Measurements from ENCODE around the gene NUMBL.

The NUMBL gene

GRCh38 chr19:40704491-40705361, 14.3 kb upstream of the NUMBL start:
- H3K9me3 ChIP-seq (ENCODE audit: control insufficient read depth in 5 of 5, low read length in 5 of 5), result no peaks in the 10 kb centered on the region
- H3K9ac ChIP-seq (ENCODE audit: low read length in 5 of 5), result no peak overlapping the region
- H3K36me3 ChIP-seq (ENCODE audit: control insufficient read depth in 5 of 5, insufficient read depth in 5 of 5, low read length in 5 of 5), result peaks cover 8 to 84% (median 60%) of the 10 kb centered on the region in 5 donors
- H3K4me3 ChIP-seq (ENCODE audit: low read depth in 1 of 5, low read length in 5 of 5), result no peak overlapping the region
- H3K4me1 ChIP-seq (ENCODE audit: control insufficient read depth in 5 of 5, insufficient read depth in 5 of 5, low read length in 5 of 5), result peaks cover 0 to 11% (median 6%) of the 10 kb centered on the region in 5 donors
- H3K27ac ChIP-seq (ENCODE audit: low read depth, low read length), result no peak overlapping the region
- no peaks in the 10 kb centered on the region for H3K27me3 ChIP-seq (ENCODE audit: control insufficient read depth in 5 of 5, insufficient read depth in 4 of 5, low read length in 5 of 5)

- no peak overlapping the region for H3K9ac ChIP-seq (ENCODE audit: low read length in 5 of 5)
- H3K4me3 ChIP-seq (ENCODE audit: low read depth in 1 of 5, low read length in 5 of 5), result no peak overlapping the region
- H3K36me3 ChIP-seq (ENCODE audit: control insufficient read depth in 5 of 5, insufficient read depth in 5 of 5, low read length in 5 of 5), result peaks cover 4 to 82% (median 61%) of the 10 kb centered on the region in 5 donors
Observed at GRCh38 chr19:40703029-40703755, 12.7 kb upstream of the NUMBL start.

DNA sequence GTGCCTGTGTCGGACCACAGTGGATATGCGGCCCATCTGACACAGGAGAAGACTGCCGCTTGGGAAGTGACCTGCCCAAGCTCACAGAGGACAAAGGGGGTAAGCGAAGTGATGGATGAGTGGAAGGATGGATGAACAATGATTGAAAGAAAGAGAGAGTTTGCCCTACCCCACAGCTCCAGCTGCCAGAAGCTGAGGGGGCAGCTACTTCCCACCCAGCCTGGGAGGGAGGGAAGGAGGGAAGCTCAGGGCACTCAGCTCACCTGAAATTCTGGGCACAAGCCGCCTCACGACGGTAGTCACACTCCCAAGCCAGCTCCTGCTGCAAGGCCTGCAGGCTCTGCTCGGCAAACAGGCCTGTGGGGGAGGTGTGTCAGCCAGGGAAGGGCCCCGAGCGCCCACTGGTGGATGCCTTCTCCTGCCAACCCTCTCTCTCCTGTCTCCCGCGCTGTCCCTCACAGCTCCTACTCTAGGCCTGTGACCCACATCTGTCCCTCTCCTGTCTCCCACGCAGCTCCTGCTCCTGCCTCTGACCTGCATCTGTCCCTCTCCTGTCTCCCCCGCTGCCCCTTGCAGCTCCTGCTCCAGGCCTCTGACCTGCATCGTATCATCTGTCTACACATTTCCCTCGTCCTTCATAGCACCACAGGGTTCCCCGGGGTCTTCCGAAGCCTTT, 12.0 kb upstream of the NUMBL start:
- no peaks in the 10 kb centered on the region for H3K9me3 ChIP-seq (ENCODE audit: control insufficient read depth in 5 of 5, low read length in 5 of 5)
- peaks cover 0 to 76% (median 58%) of the 10 kb centered on the region in 5 donors for H3K36me3 ChIP-seq (ENCODE audit: control insufficient read depth in 5 of 5, insufficient read depth in 5 of 5, low read length in 5 of 5)
- no peak overlapping the region for H3K4me3 ChIP-seq (ENCODE audit: low read depth in 1 of 5, low read length in 5 of 5)
- H3K27me3 ChIP-seq (ENCODE audit: control insufficient read depth in 5 of 5, insufficient read depth in 4 of 5, low read length in 5 of 5), result no peaks in the 10 kb centered on the region
- H3K27ac ChIP-seq (ENCODE audit: low read depth, low read length), result no peak overlapping the region
- no peak overlapping the region for H3K9ac ChIP-seq (ENCODE audit: low read length in 5 of 5)
- H3K4me1 ChIP-seq (ENCODE audit: control insufficient read depth in 5 of 5, insufficient read depth in 5 of 5, low read length in 5 of 5), result peaks cover 0 to 11% (median 6%) of the 10 kb centered on the region in 5 donors

More at GRCh38 chr19:40703029-40703755, 12.7 kb upstream of the NUMBL start:
- no peaks in the 10 kb centered on the region for H3K9me3 ChIP-seq (ENCODE audit: control insufficient read depth in 5 of 5, low read length in 5 of 5)
- no peaks in the 10 kb centered on the region for H3K27me3 ChIP-seq (ENCODE audit: control insufficient read depth in 5 of 5, insufficient read depth in 4 of 5, low read length in 5 of 5)
- H3K27ac ChIP-seq (ENCODE audit: low read depth, low read length), result no peak overlapping the region
- H3K4me1 ChIP-seq (ENCODE audit: control insufficient read depth in 5 of 5, insufficient read depth in 5 of 5, low read length in 5 of 5), result peaks cover 0 to 11% (median 6%) of the 10 kb centered on the region in 5 donors

DNA sequence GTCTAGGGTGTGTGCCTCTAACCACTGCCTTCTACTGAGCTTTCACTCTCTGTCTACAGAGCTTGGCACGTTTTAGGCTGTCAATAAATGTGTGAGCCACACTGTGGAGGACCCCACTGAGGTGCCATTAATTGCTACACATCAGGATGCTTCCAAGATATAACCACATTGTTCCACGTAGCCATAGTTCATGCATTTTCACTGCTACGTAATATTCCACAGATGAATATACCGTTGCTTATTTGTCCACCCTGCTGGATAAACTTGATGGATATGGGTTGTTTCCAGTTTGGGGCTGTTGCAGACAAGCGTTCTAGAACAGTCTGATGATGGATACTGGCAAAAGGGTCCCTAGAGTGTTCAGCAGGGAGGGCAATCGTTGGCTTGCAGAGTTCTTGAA, 11.3 kb upstream of the NUMBL start:
- no peak overlapping the region for H3K27ac ChIP-seq (ENCODE audit: low read depth, low read length)

GRCh38 chr19:40700083-40700482, 9.6 kb upstream of the NUMBL start:
- no peaks in the 10 kb centered on the region for H3K27me3 ChIP-seq (ENCODE audit: control insufficient read depth in 5 of 5, insufficient read depth in 4 of 5, low read length in 5 of 5)
- H3K4me3 ChIP-seq (ENCODE audit: low read depth in 1 of 5, low read length in 5 of 5), result no peak overlapping the region
- H3K9ac ChIP-seq (ENCODE audit: low read length in 5 of 5), result no peak overlapping the region
- peaks cover 0 to 79% (median 61%) of the 10 kb centered on the region in 5 donors for H3K36me3 ChIP-seq (ENCODE audit: control insufficient read depth in 5 of 5, insufficient read depth in 5 of 5, low read length in 5 of 5)
- no peak overlapping the region for H3K27ac ChIP-seq (ENCODE audit: low read depth, low read length)
- H3K4me1 ChIP-seq (ENCODE audit: control insufficient read depth in 5 of 5, insufficient read depth in 5 of 5, low read length in 5 of 5), result peaks cover 0 to 3% (median under 1%) of the 10 kb centered on the region in 5 donors
- no peaks in the 10 kb centered on the region for H3K9me3 ChIP-seq (ENCODE audit: control insufficient read depth in 5 of 5, low read length in 5 of 5)

More for the DNA sequence above, 11.3 kb upstream of the NUMBL start:
- no peaks in the 10 kb centered on the region for H3K9me3 ChIP-seq (ENCODE audit: control insufficient read depth in 5 of 5, low read length in 5 of 5)
- no peak overlapping the region for H3K9ac ChIP-seq (ENCODE audit: low read length in 5 of 5)
- no peak overlapping the region for H3K4me3 ChIP-seq (ENCODE audit: low read depth in 1 of 5, low read length in 5 of 5)
- H3K36me3 ChIP-seq (ENCODE audit: control insufficient read depth in 5 of 5, insufficient read depth in 5 of 5, low read length in 5 of 5), result peaks cover 0 to 76% (median 58%) of the 10 kb centered on the region in 5 donors
- no peaks in the 10 kb centered on the region for H3K27me3 ChIP-seq (ENCODE audit: control insufficient read depth in 5 of 5, insufficient read depth in 4 of 5, low read length in 5 of 5)
- peaks cover 0 to 11% (median 6%) of the 10 kb centered on the region in 5 donors for H3K4me1 ChIP-seq (ENCODE audit: control insufficient read depth in 5 of 5, insufficient read depth in 5 of 5, low read length in 5 of 5)

GRCh38 chr19:40697007-40697406, 6.6 kb upstream of the NUMBL start:
- Histone ChIP-seq H3K9me3 (ENCODE audit: control insufficient read depth in 5 of 5, low read length in 5 of 5) (no peaks in the 10 kb centered on the region), H3K4me1 (ENCODE audit: control insufficient read depth in 5 of 5, insufficient read depth in 5 of 5, low read length in 5 of 5) (peaks cover 0 to under 1% (median 0%) of the 10 kb centered on the region in 5 donors), H3K9ac (ENCODE audit: low read length in 5 of 5) (no peak overlapping the region), H3K4me3 (ENCODE audit: low read depth in 1 of 5, low read length in 5 of 5) (no peak overlapping the region), H3K27ac (ENCODE audit: low read depth, low read length) (no peak overlapping the region), H3K36me3 (ENCODE audit: control insufficient read depth in 5 of 5, insufficient read depth in 5 of 5, low read length in 5 of 5) (peaks cover 0 to 76% (median 49%) of the 10 kb centered on the region in 5 donors), H3K27me3 (ENCODE audit: control insufficient read depth in 5 of 5, insufficient read depth in 4 of 5, low read length in 5 of 5) (no peaks in the 10 kb centered on the region)

DNA sequence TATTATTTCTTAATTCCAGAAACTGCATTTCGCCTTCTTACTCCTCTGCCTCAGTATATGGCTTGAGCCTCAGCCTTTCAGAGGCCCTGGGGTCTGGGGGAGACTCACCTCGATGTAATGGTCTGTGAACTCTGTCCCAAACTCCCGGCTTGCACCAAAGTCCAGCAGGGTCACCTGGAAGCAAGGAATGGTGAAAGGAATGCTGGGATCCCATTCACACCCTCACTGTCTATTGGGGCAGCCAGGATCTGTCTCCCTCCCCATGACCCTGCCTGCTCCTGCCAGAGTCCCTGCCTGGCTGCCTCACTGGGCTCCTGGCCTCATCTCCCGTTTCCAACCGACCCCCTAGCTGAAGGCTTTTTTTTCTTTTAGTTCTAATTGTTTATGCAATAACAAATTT, 5.4 kb upstream of the NUMBL start:
- no peak overlapping the region for H3K9ac ChIP-seq (ENCODE audit: low read length in 5 of 5)
- H3K9me3 ChIP-seq (ENCODE audit: control insufficient read depth in 5 of 5, low read length in 5 of 5), result no peaks in the 10 kb centered on the region
- H3K27me3 ChIP-seq (ENCODE audit: control insufficient read depth in 5 of 5, insufficient read depth in 4 of 5, low read length in 5 of 5), result no peaks in the 10 kb centered on the region
- H3K27ac ChIP-seq (ENCODE audit: low read depth, low read length), result no peak overlapping the region
- H3K36me3 ChIP-seq (ENCODE audit: control insufficient read depth in 5 of 5, insufficient read depth in 5 of 5, low read length in 5 of 5), result peaks cover 0 to 70% (median 41%) of the 10 kb centered on the region in 5 donors
- no peak overlapping the region for H3K4me3 ChIP-seq (ENCODE audit: low read depth in 1 of 5, low read length in 5 of 5)
- H3K4me1 ChIP-seq (ENCODE audit: control insufficient read depth in 5 of 5, insufficient read depth in 5 of 5, low read length in 5 of 5), result peaks cover 0 to 11% (median 9%) of the 10 kb centered on the region in 5 donors

GRCh38 chr19:40693896-40694295, 3.4 kb upstream of the NUMBL start:
- H3K4me3 ChIP-seq (ENCODE audit: low read depth in 1 of 5, low read length in 5 of 5), result no peak overlapping the region
- no peak overlapping the region for H3K9ac ChIP-seq (ENCODE audit: low read length in 5 of 5)
- H3K9me3 ChIP-seq (ENCODE audit: control insufficient read depth in 5 of 5, low read length in 5 of 5), result no peaks in the 10 kb centered on the region
- peaks cover 0 to 51% (median 25%) of the 10 kb centered on the region in 5 donors for H3K36me3 ChIP-seq (ENCODE audit: control insufficient read depth in 5 of 5, insufficient read depth in 5 of 5, low read length in 5 of 5)
- peaks cover 2 to 27% (median 24%) of the 10 kb centered on the region in 5 donors for H3K4me1 ChIP-seq (ENCODE audit: control insufficient read depth in 5 of 5, insufficient read depth in 5 of 5, low read length in 5 of 5)
- H3K27ac ChIP-seq (ENCODE audit: low read depth, low read length), result no peak overlapping the region
- H3K27me3 ChIP-seq (ENCODE audit: control insufficient read depth in 5 of 5, insufficient read depth in 4 of 5, low read length in 5 of 5), result no peaks in the 10 kb centered on the region

GRCh38 chr19:40693150-40693788, 2.8 kb upstream of the NUMBL start:
- Histone ChIP-seq H3K9me3 (ENCODE audit: control insufficient read depth in 5 of 5, low read length in 5 of 5) (no peaks in the 10 kb centered on the region), H3K9ac (ENCODE audit: low read length in 5 of 5) (no peak overlapping the region), H3K4me1 (ENCODE audit: control insufficient read depth in 5 of 5, insufficient read depth in 5 of 5, low read length in 5 of 5) (peaks cover 2 to 33% (median 30%) of the 10 kb centered on the region in 5 donors), H3K27me3 (ENCODE audit: control insufficient read depth in 5 of 5, insufficient read depth in 4 of 5, low read length in 5 of 5) (no peaks in the 10 kb centered on the region), H3K4me3 (ENCODE audit: low read depth in 1 of 5, low read length in 5 of 5) (no peak overlapping the region), H3K27ac (ENCODE audit: low read depth, low read length) (no peak overlapping the region), H3K36me3 (ENCODE audit: control insufficient read depth in 5 of 5, insufficient read depth in 5 of 5, low read length in 5 of 5) (peaks cover 0 to 47% (median 23%) of the 10 kb centered on the region in 5 donors)

Measured in subcutaneous abdominal adipose tissue (tissue), 5 donors.